ENCODE data around the gene MEFV.
"Not testable (repeated sequence)": the region's sequence is repeated elsewhere in the genome, so short reads cannot be mapped to it uniquely, and the experiment has no call there.

Gene MEFV

DNA sequence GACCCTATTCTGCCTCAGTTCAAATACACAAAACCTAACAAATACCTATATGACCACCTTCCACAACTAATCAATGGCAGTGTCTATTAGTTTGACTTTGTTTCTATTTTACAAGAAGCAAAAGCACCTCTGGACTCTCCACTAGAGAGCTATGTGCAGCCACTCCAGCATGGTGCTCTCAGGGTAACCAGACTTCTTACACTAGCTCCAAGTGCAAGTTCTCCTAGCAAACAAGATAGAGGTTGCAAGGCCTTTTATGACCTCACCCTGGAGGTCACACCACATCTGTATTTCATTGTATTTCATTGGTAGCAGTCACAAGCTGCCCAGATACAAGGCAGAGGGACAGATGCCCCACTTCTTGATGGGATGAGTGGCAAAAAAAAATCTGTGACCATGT lies 18.5 kb upstream of the MEFV start:
- no peak for DNase-seq (ENCODE audit: extremely low spot score)
- ChIA-PET POLR2A (interaction anchor here (1.8 kb wide), 1 partner anchor 8 kb away, joined by 10 read pairs; the partner anchor contains the start of gene ZNF263), CTCF (no interaction called here)
- no peak for TF ChIP-seq BHLHE40 (IDR thresholded peaks at IDR 0.05; ENCODE audit: borderline replicate concordance)
- no peak for TF ChIP-seq FOXM1 (IDR thresholded peaks at IDR 0.05; ENCODE audit: borderline replicate concordance)

DNA sequence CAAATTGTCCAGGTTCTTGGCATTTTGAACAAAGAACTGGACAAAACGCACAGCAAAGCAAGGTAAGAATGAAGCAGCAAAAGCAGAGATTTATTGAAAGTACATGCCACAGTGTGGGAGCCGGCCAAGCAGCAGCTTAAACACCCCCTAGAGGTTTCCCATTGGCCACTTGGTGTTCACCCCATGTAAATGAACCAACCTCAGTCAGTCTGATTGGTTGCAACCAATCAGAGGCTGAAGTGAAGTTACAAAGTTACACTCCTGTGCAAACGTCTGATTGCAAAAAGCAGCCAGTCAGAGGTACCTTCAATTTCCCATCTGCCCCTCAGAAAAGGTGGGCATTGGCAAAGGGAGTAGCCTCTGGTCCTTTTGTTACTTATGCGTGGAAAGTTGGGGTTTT lies 18.1 kb upstream of the MEFV start:
- POLR2A ChIA-PET = interaction anchor here (1.8 kb wide), 1 partner anchor 9 kb away, joined by 10 read pairs; the partner anchor contains the start of gene ZNF263
- CTCF ChIA-PET = no interaction called here
- DNase-seq (ENCODE audit: extremely low spot score) = no peak
- TF ChIP-seq NFRKB (IDR thresholded peaks at IDR 0.05) = no peak
- no peak for TF ChIP-seq FOXA1 (IDR thresholded peaks at IDR 0.05)
- no peak for TF ChIP-seq TARDBP (IDR thresholded peaks at IDR 0.05)
- no peak for TF ChIP-seq FOXM1 (IDR thresholded peaks at IDR 0.05; ENCODE audit: borderline replicate concordance)
- no peak for TF ChIP-seq HDGF (IDR thresholded peaks at IDR 0.05; ENCODE audit: borderline replicate concordance)
- TF ChIP-seq, protein P1, sequence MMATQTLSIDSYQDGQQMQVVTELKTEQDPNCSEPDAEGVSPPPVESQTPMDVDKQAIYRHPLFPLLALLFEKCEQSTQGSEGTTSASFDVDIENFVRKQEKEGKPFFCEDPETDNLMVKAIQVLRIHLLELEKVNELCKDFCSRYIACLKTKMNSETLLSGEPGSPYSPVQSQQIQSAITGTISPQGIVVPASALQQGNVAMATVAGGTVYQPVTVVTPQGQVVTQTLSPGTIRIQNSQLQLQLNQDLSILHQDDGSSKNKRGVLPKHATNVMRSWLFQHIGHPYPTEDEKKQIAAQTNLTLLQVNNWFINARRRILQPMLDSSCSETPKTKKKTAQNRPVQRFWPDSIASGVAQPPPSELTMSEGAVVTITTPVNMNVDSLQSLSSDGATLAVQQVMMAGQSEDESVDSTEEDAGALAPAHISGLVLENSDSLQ (IDR thresholded peaks at IDR 0.05) = no peak
- no peak for TF ChIP-seq FOXK2 (IDR thresholded peaks at IDR 0.05)
- no peak for TF ChIP-seq ARNT (IDR thresholded peaks at IDR 0.05)
- no peak for TF ChIP-seq L3MBTL2 (conservative IDR thresholded peaks at IDR 0.05)
- TF ChIP-seq BHLHE40 (IDR thresholded peaks at IDR 0.05; ENCODE audit: borderline replicate concordance) = no peak
- TF ChIP-seq ELF4 (IDR thresholded peaks at IDR 0.05) = no peak
- TF ChIP-seq CTBP1 (IDR thresholded peaks at IDR 0.05; ENCODE audit: borderline replicate concordance) = no peak
- no peak for TF ChIP-seq SUZ12 (IDR thresholded peaks at IDR 0.05)
- no peak for TF ChIP-seq SP1 (IDR thresholded peaks at IDR 0.05)
- no peak for TF ChIP-seq ZNF384 (IDR thresholded peaks at IDR 0.05)
- no peak for TF ChIP-seq LEF1 (IDR thresholded peaks at IDR 0.05; ENCODE audit: borderline replicate concordance)

DNA sequence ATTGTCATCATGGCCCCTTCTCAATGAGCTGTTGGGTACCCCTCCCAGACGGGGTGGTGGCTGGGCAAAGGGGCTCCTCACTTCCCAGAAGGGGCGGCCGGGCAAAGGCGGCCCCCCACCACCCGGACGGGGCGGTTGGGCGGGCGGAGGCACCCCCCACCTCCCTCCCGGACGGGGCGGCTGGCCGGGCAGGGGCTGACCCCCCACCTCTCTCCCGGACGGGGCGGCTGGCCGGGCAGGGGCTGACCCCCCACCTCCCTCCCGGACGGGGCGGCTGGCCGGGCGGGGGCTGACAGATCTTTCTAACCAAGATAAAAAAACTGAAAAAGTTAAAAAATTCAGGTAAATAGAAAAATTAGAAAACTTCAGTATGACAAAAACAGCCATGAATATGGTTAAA lies 14.8 kb upstream of the MEFV start:
- POLR2A ChIA-PET, CTCF ChIA-PET: not testable (repeated sequence)

GRCh38 chr16:3270718-3271117 lies 14.3 kb upstream of the MEFV start:
- DNase-seq (ENCODE audit: extremely low spot score); CTCF ChIA-PET; POLR2A ChIA-PET: not testable (repeated sequence)

More for the DNA sequence above, 14.8 kb upstream of the MEFV start:
- not testable (repeated sequence) for DNase-seq (ENCODE audit: extremely low spot score)

DNA sequence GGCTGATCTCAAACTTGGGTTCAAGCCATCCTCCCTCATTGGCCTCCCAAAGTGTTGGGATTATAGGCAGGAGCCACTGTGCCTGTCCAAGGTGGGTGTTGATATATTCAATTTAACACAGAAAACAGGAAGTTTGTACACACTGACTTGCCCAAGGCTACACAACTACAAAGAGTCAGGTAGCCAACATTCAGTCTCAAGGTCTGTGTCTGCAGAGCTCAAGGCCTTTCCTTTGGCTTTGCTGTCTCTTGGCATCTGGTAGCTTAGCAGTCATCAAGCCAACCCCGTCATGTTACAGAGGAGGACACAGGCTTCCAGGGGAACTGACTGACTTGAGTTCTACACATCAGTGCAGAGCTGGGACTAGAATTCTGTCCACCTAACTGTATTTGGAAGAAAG lies 11.9 kb upstream of the MEFV start:
- no peak for TF ChIP-seq HDGF (IDR thresholded peaks at IDR 0.05; ENCODE audit: borderline replicate concordance)
- TF ChIP-seq FOXA1 (IDR thresholded peaks at IDR 0.05) = no peak
- TF ChIP-seq LEF1 (IDR thresholded peaks at IDR 0.05; ENCODE audit: borderline replicate concordance) = no peak
- TF ChIP-seq ZNF384 (IDR thresholded peaks at IDR 0.05) = no peak
- no peak for TF ChIP-seq ARNT (IDR thresholded peaks at IDR 0.05)
- TF ChIP-seq NFRKB (IDR thresholded peaks at IDR 0.05) = no peak
- no peak for TF ChIP-seq BHLHE40 (IDR thresholded peaks at IDR 0.05; ENCODE audit: borderline replicate concordance)
- no peak for TF ChIP-seq SUZ12 (IDR thresholded peaks at IDR 0.05)
- TF ChIP-seq FOXK2 (IDR thresholded peaks at IDR 0.05) = no peak
- TF ChIP-seq TARDBP (IDR thresholded peaks at IDR 0.05) = no peak
- TF ChIP-seq ELF4 (IDR thresholded peaks at IDR 0.05) = no peak
- DNase-seq (ENCODE audit: extremely low spot score) = no peak
- ChIA-PET POLR2A (interaction anchor here (1.0 to 2.8 kb wide), 2 partner anchors 15 to 189 kb away, joined by 3 to 30 read pairs; partner anchors contain the start of gene ZNF263), CTCF (no interaction called here)

GRCh38 chr16:3266873-3267537 lies 10.6 kb upstream of the MEFV start:
- no peak for TF ChIP-seq SP1 (IDR thresholded peaks at IDR 0.05)
- TF ChIP-seq, protein P1 (IDR thresholded peaks at IDR 0.05) = peak; percentile 85
- peak; percentile 51 for DNase-seq (ENCODE audit: extremely low spot score)
- ChIA-PET POLR2A (interaction anchor here (1.9 to 2.8 kb wide), 3 partner anchors 9 to 32 kb away, joined by 6 to 30 read pairs (median 6); partner anchors contain the start of genes ZNF200 and ZNF263), CTCF (interaction anchor here (0.7 to 1.6 kb wide), 7 partner anchors 9 to 95 kb away, joined by 3 to 6 read pairs (median 3); no protein-coding TSS in a partner anchor)

DNA sequence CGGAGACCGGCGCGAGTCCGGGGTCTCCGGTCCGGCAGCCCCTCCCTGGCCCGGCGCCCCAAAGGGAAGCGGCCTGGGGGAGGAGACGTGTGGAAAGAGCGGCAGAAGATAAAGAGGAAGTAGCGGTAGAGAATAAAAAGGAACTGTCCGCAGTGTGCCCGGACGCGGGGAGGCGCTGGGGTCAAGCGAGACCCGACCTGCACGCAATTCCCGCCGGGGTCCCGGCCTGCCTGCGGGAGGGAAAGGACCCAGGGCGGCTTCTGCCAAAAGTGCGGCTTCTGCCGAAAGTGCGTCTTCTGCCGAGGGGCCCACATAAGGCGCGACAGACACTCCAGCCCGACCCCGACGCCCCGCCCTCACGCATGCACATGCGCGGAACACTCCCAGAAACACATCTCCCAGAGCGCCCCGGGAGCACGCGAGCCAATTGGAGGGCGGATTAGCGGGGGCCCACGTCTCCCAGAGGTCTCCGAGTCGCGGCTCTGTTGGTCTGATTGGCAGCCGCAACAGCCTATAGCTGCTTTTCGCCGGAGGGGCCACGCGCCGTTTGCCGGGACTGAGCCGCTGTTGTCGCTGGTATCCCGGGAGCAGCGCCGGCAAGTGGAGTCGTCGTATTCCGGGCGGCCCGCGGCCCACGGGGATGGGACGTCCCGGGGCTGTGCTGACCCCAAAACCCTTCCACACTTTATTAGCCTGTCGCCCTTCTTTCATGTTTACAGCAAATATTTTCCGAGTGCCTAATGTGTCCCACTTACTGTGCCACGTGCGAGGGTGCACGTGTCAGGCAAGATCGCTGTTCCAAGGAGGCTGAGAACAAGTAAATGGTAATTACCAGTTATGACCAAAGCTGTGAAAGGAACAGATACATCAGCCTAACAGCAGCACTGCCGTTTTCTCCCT lies 8.0 kb upstream of the MEFV start:
- peak; percentile 96 for DNase-seq (ENCODE audit: extremely low spot score)
- ChIA-PET CTCF (no interaction called here), POLR2A (interaction anchor here (0.6 to 1.7 kb wide), 12 partner anchors 8 to 237 kb away, joined by 3 to 15 read pairs (median 4); partner anchors contain the start of genes CLUAP1, NAA60, ZNF174 and ZNF213)
- TF ChIP-seq BHLHE40 (IDR thresholded peaks at IDR 0.05; ENCODE audit: borderline replicate concordance) (no peak), ARNT (IDR thresholded peaks at IDR 0.05) (no peak), ZNF384 (IDR thresholded peaks at IDR 0.05) (no peak), ELF4 (IDR thresholded peaks at IDR 0.05) (no peak), TARDBP (IDR thresholded peaks at IDR 0.05) (no peak), L3MBTL2 (conservative IDR thresholded peaks at IDR 0.05) (peak; percentile 99)
- TF ChIP-seq, protein P1 (IDR thresholded peaks at IDR 0.05) = peak; percentile 99

Data from HEK293T (cell line).